Smooth muscle cell of bladder (primary cell): Measurements from ENCODE around the gene C1orf122. TPM values are rescaled to one million over a fixed set of nuclear protein-coding genes. Genes with fewer than 3 reads are reported as not detected.

Experiments
- total RNA-seq: library from RNA; depleted of rRNA; stranded (reverse); fragments of >200 nt; gene quantifications from 2 replicates; pipeline ENCODE4 v1.2.3, GENCODE V29; 2014

The C1orf122 gene
- 18.7 and 19.8 TPM in 2 replicates for total RNA-seq

DNA sequence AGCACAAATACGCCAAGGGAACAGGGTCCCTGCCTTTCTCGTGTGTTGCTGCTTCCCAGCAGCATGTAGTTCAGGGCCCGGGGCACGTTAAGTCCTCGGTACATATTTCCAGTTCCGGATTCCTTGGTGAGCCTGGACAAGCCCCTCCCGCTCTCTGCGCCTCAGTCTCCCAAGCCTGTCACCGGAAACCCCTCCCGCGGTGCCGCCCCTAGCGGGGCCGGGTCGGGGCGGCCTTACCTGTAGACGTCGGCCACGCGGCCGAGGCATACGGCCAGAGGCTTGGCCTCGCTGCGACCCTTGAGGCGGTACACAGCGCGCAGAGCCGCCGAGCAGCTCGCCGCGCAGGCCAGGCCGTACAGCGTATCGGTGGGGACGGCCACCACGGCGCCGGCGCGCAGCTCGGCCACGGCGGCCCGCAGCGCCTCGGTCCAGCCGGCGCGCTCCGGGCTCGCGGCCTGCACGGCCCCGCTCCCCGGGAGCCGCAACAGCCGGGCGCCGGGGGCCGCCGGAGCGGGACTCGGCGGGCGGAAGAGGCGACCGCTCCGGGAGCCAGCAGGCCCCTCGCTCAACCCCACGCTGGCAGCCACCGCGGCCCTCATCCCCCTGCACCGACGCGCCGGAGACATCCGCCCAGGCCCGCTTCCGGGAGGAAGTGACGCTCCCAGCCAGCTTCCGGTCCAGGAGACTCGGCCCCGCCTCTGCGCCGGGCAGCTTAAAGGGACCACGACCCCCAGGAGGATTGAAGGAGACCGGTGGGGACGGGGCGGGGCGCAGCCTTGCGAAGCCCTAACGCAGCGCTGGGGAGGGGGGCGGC, at the start of gene C1orf122, which contains the start of gene YRDC:
Gene C1orf122, plus strand, starts transcription at position 236 of the 814 bp plus-strand sequence. CDS start 615 bp downstream, outside the sequence.
Gene YRDC, minus strand, starts transcription at position 654 of the 814 bp plus-strand sequence. Its CDS starts 28 bp downstream, at position 626.

DNA sequence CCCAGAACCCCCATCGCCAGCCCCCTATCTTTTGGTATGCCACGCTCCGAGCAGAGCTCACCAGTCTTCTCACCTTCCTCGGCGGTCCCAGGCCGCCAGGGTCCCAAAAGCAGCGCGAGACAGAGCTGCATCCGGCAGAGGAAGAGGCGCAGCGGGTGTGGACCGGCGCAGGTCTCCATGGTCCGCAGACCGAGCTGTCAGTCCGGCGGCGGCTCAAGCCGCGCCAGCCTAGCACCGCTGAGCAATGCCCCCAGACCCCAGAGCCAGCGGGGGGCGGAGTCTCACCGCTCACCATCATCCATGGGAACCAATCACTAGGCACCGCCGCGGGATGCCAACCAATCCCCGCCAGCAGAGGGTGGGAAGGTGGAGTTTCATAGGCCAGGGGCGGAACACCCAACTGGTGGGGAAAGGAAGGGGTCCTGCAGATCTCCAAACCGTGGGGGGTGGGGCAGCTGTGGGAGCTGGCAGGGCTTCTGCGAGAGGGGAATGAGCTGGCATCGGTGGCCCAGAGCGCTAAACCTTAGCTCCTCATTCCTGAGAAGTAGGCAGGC, 42.6 kb upstream of the C1orf122 start, which contains the start of gene EPHA10:
Gene EPHA10, minus strand, starts transcription at position 233 of the 554 bp plus-strand sequence. Its CDS starts 54 bp downstream, at position 179.

DNA sequence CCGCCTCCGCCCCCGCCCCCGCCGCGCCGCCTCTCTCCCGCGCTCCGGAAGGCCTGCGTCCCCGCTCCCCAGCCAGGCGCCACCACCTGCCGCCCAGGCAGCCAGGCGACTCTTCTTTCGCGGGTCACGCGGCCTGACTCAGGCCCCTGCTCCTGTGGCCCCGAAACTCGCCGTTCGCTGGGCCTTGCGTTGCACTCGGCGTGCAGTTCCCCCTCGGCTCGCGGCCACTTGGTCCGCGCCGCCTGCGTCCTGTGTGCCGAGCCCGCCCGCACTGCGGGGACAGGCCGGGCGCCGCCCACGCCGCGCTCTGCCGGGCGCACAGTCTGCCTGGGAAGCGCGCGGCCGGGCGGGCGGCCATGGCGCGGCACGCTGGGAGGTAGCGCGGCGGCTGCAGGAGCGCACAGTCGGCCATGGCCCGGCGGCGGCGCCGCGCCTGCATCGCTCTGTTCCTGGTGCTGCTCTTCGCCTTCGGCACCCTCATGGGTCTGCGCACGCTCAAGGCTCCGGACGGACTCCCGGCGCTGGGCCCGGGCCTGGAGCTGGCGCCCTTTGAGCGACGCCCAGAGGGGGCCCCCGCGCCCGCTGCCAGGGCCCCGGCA, 13.7 kb upstream of the C1orf122 start, which contains the start of gene MANEAL:
Gene MANEAL, plus strand, starts transcription at position 75 of the 599 bp plus-strand sequence. Its CDS starts 336 bp downstream, at position 411.

Other genes with a start within 250 kb of the C1orf122 start
- 59.7 and 70.9 TPM in 2 replicates for gene GNL2, start 211.9 kb upstream of the C1orf122 start, total RNA-seq
- 0.74 and 1.00 TPM in 2 replicates for gene RSPO1, start 172.9 kb upstream of the C1orf122 start, total RNA-seq
- 0.74 and 1.00 TPM in 2 replicates for gene CDCA8, start 115.3 kb upstream of the C1orf122 start, total RNA-seq
- 0.14 TPM in 1 of 2 replicates, not detected in the other for gene EPHA10, start 42.7 kb upstream of the C1orf122 start, total RNA-seq
- gene MANEAL, start 13.9 kb upstream of the C1orf122 start, total RNA-seq = 0.28 and 0.46 TPM in 2 replicates
- 11.2 and 12.9 TPM in 2 replicates for gene YRDC, start 418 bp downstream of the C1orf122 start, total RNA-seq
- 2.3 TPM in 2 replicates for gene MTF1, start 51.8 kb downstream of the C1orf122 start, total RNA-seq
- gene INPP5B, start 139.3 kb downstream of the C1orf122 start, total RNA-seq = 32.1 and 33.3 TPM in 2 replicates
- gene SF3A3, start 182.2 kb downstream of the C1orf122 start, total RNA-seq = 87.3 and 94.4 TPM in 2 replicates
- gene FHL3, start 197.7 kb downstream of the C1orf122 start, total RNA-seq = 13.1 and 18.1 TPM in 2 replicates
- 33.0 and 36.4 TPM in 2 replicates for gene UTP11, start 204.9 kb downstream of the C1orf122 start, total RNA-seq
- gene POU3F1, start 239.0 kb downstream of the C1orf122 start, total RNA-seq = not detected in 2 replicates